Activated CD8-positive, alpha-beta memory T cell treated with anti-CD3 and anti-CD28 coated beads for 36 hours (primary cell): ENCODE measurements around the gene AP1S1. TPM values are rescaled to one million over a fixed set of nuclear protein-coding genes. Genes with fewer than 3 reads are reported as not detected.
"Not testable (repeated sequence)": the region's sequence is repeated elsewhere in the genome, so short reads cannot be mapped to it uniquely, and the experiment has no call there.

Source experiments
- CTCF ChIA-PET: fragments of 350-600 bp; sonication (Branson Sonifier 250); formaldehyde crosslinking; loops from one replicate; lab custom pipeline; 2021; ENCODE audit warnings: antibody characterized with exemption; lab: Charles Lee
- POLR2A ChIA-PET: fragments of 350-600 bp; sonication (Branson Sonifier 250); formaldehyde crosslinking; loops from one replicate; lab custom pipeline; 2021; ENCODE audit warnings: antibody characterized with exemption; lab: Charles Lee
- total RNA-seq, 2 experiments: library from RNA; stranded (reverse); gene quantifications; one replicate each; pipeline ENCODE4 v1.2.3, GENCODE V29; 2021

AP1S1 gene
- total RNA-seq, 2 experiments from 2014 or later: 42.7 to 45.0 TPM

GRCh38 chr7:101174322-101174854 is 20.1 kb downstream of the AP1S1 start:
- ChIA-PET POLR2A (no interaction called here), CTCF (interaction anchor here (0.6 to 2.4 kb wide), 6 partner anchors 10 to 32 kb away, joined by 3 to 14 read pairs (median 4); no protein-coding TSS in a partner anchor)

GRCh38 chr7:101175664-101176063 is 21.4 kb downstream of the AP1S1 start:
- POLR2A ChIA-PET: no interaction called here
- CTCF ChIA-PET: no interaction called here

GRCh38 chr7:101177644-101178043 is 23.4 kb downstream of the AP1S1 start:
- POLR2A ChIA-PET: no interaction called here

GRCh38 chr7:101179117-101179516 is 24.8 kb downstream of the AP1S1 start:
- POLR2A ChIA-PET: no interaction called here
- CTCF ChIA-PET: no interaction called here

More at GRCh38 chr7:101177644-101178043, 23.4 kb downstream of the AP1S1 start:
- CTCF ChIA-PET: interaction anchor here (1.5 kb wide), 1 partner anchor 9 kb away, joined by 4 read pairs; no protein-coding TSS in a partner anchor

GRCh38 chr7:101179713-101180112 is 25.4 kb downstream of the AP1S1 start:
- CTCF ChIA-PET: no interaction called here
- POLR2A ChIA-PET: no interaction called here

- POLR2A ChIA-PET: no interaction called here
- CTCF ChIA-PET: no interaction called here
These were observed 26.0 kb downstream of the AP1S1 start, which contains the start of gene NAT16 for GRCh38 chr7:101180130-101180755. NAT16 (minus strand) TSS chr7:101180293; CDS start chr7:101174807, 5,486 bp downstream.

GRCh38 chr7:101185258-101185839 is 31.1 kb downstream of the AP1S1 start:
- ChIA-PET POLR2A (no interaction called here), CTCF (interaction anchor here (1.5 kb wide), 1 partner anchor 10 kb away, joined by 3 read pairs; no protein-coding TSS in a partner anchor)

GRCh38 chr7:101186194-101186593 is 31.9 kb downstream of the AP1S1 start:
- ChIA-PET POLR2A (interaction anchor here (0.7 kb wide), 1 partner anchor 21 kb away, joined by 13 read pairs; no protein-coding TSS in a partner anchor), CTCF (interaction anchor here (0.6 to 1.5 kb wide), 3 partner anchors 9 to 44 kb away, joined by 3 to 4 read pairs (median 4); no protein-coding TSS in a partner anchor)

GRCh38 chr7:101186844-101187428 is 32.7 kb downstream of the AP1S1 start:
- CTCF ChIA-PET: interaction anchor here (0.8 to 1.4 kb wide), 2 partner anchors 9 to 46 kb away, joined by 3 to 4 read pairs; no protein-coding TSS in a partner anchor
- POLR2A ChIA-PET: interaction anchor here (0.7 kb wide), 1 partner anchor 20 kb away, joined by 13 read pairs; no protein-coding TSS in a partner anchor

- CTCF ChIA-PET: interaction anchor here (0.6 to 1.2 kb wide), 2 partner anchors 94 to 185 kb away, joined by 3 read pairs; no protein-coding TSS in a partner anchor
- POLR2A ChIA-PET: no interaction called here
These were observed 34.8 kb downstream of the AP1S1 start for GRCh38 chr7:101189109-101189508.

GRCh38 chr7:101195884-101196283 is 41.6 kb downstream of the AP1S1 start:
- CTCF ChIA-PET: interaction anchor here (1.2 to 6.1 kb wide), 2 partner anchors 48 to 52 kb away, joined by 4 to 70 read pairs; no protein-coding TSS in a partner anchor
- POLR2A ChIA-PET: no interaction called here

- CTCF ChIA-PET: no interaction called here
- POLR2A ChIA-PET: no interaction called here
These were observed 43.7 kb downstream of the AP1S1 start for GRCh38 chr7:101197991-101198390.

- ChIA-PET CTCF (no interaction called here), POLR2A (no interaction called here)
These were observed 44.2 kb downstream of the AP1S1 start for GRCh38 chr7:101198476-101198875.

- POLR2A ChIA-PET: not testable (repeated sequence)
- CTCF ChIA-PET: interaction anchor here (0.7 kb wide), 1 partner anchor 22 kb away, joined by 7 read pairs; no protein-coding TSS in a partner anchor
These were observed 45.2 kb downstream of the AP1S1 start for GRCh38 chr7:101199522-101199921.

GRCh38 chr7:101200504-101200861 is 46.2 kb downstream of the AP1S1 start:
- CTCF ChIA-PET: no interaction called here
- POLR2A ChIA-PET: interaction anchor here (0.6 kb wide), 1 partner anchor 56 kb away, joined by 7 read pairs; no protein-coding TSS in a partner anchor

- CTCF ChIA-PET: interaction anchor here (1.2 to 1.4 kb wide), 2 partner anchors 16 to 83 kb away, joined by 3 to 5 read pairs; partner anchors contain the start of genes PLOD3 and ZNHIT1
- POLR2A ChIA-PET: no interaction called here
These were observed 46.8 kb downstream of the AP1S1 start, which contains the start of gene MOGAT3 for GRCh38 chr7:101200862-101201599. MOGAT3 (minus strand) TSS chr7:101201036; CDS start chr7:101200854, 182 bp downstream.

GRCh38 chr7:101201695-101202602 is 47.7 kb downstream of the AP1S1 start:
- POLR2A ChIA-PET: interaction anchor here (0.5 to 0.6 kb wide), 2 partner anchors 18 to 311 kb away, joined by 4 to 5 read pairs; no protein-coding TSS in a partner anchor
- CTCF ChIA-PET: interaction anchor here (1.2 to 1.4 kb wide), 2 partner anchors 15 to 82 kb away, joined by 3 to 5 read pairs; partner anchors contain the start of genes PLOD3 and ZNHIT1
